Activated CD8-positive, alpha-beta memory T cell treated with anti-CD3 and anti-CD28 coated beads, Interleukin-2, amount 50 U/mL, for 4 hours (primary cell): ENCODE results near the gene PRADC1.
"Not testable (repeated sequence)": the region's sequence is repeated elsewhere in the genome, so short reads cannot be mapped to it uniquely, and the experiment has no call there.

Experiments
- DNase-seq: peaks from one replicate; pipeline ENCODE4 v3.0.0-alpha.2; 2020

Gene PRADC1

GRCh38 chr2:73233154-73233931, at the start of gene PRADC1:
TSS of gene PRADC1 (minus strand) at chr2:73233239. CDS start at chr2:73233160, 79 bp downstream.
- peak; percentile 91 for DNase-seq

- DNase-seq: no peak
These were observed 48.2 kb upstream of the PRADC1 start for GRCh38 chr2:73281244-73281643.

GRCh38 chr2:73279852-73280251, 46.8 kb upstream of the PRADC1 start:
- DNase-seq: no peak

- DNase-seq: no peak
These were observed 39.2 kb upstream of the PRADC1 start for GRCh38 chr2:73272270-73272669.

- no peak for DNase-seq
These were observed 36.8 kb upstream of the PRADC1 start for GRCh38 chr2:73269686-73270465.

GRCh38 chr2:73268830-73269685, 36.0 kb upstream of the PRADC1 start:
- DNase-seq: peak; percentile 76

- DNase-seq: no peak
These were observed 35.4 kb upstream of the PRADC1 start for GRCh38 chr2:73268366-73268829.

- no peak for DNase-seq
These were observed 34.0 kb upstream of the PRADC1 start for GRCh38 chr2:73267008-73267407.

- DNase-seq: no peak
These were observed 33.2 kb upstream of the PRADC1 start for GRCh38 chr2:73266061-73266901.

GRCh38 chr2:73265298-73266060, 32.4 kb upstream of the PRADC1 start:
- no peak for DNase-seq

- DNase-seq: no peak
These were observed 31.7 kb upstream of the PRADC1 start for GRCh38 chr2:73264783-73265182.

- DNase-seq: no peak
These were observed 31.2 kb upstream of the PRADC1 start for GRCh38 chr2:73264332-73264606.

GRCh38 chr2:73263540-73264331, 30.7 kb upstream of the PRADC1 start:
- no peak for DNase-seq

GRCh38 chr2:73262691-73263429, 29.8 kb upstream of the PRADC1 start:
- not testable (repeated sequence) for DNase-seq

- no peak for DNase-seq
These were observed 29.1 kb upstream of the PRADC1 start for GRCh38 chr2:73262108-73262651.

- DNase-seq: no peak
These were observed 27.4 kb upstream of the PRADC1 start for GRCh38 chr2:73260338-73260984.

GRCh38 chr2:73259704-73260337, 26.8 kb upstream of the PRADC1 start:
- DNase-seq: no peak

GRCh38 chr2:73259276-73259675, 26.2 kb upstream of the PRADC1 start:
- DNase-seq: no peak

GRCh38 chr2:73258913-73259215, 25.8 kb upstream of the PRADC1 start:
- no peak for DNase-seq
